ENCODE data around the gene SEMA6B. TPM values are rescaled to one million over a fixed set of nuclear protein-coding genes. Genes with fewer than 3 reads are reported as not detected.

SEMA6B gene
- total RNA-seq, 1 donor from 2014 or later: 8.3 TPM

- no peak for TF ChIP-seq POLR2AphosphoS5 (IDR thresholded peaks at IDR 0.05; ENCODE audit: insufficient read depth in 1 of 2, low read depth in 1 of 2)
- no peak for TF ChIP-seq POLR2A (IDR thresholded peaks at IDR 0.05)
- TF ChIP-seq CTCF (IDR thresholded peaks at IDR 0.05): no peak
- Histone ChIP-seq H3K4me3 (no peak overlapping the region), H3K9me3 (no peaks in the 10 kb centered on the region), H3K27ac (no peak overlapping the region), H3K36me3 (peaks cover 0 to 52% of the 10 kb centered on the region in 2 donors), H3K27me3 (no peaks in the 10 kb centered on the region), H3K4me1 (no peaks in the 10 kb centered on the region)
- DNase-seq (ENCODE audit: extremely low spot score in 2 of 2): no peak
- intact Hi-C loops (cut with DNase I): no loop called here
These were observed 58.5 kb downstream of the SEMA6B start for GRCh38 chr19:4500841-4501591.

- no peak for TF ChIP-seq POLR2AphosphoS5 (IDR thresholded peaks at IDR 0.05; ENCODE audit: insufficient read depth in 1 of 2, low read depth in 1 of 2)
- TF ChIP-seq POLR2A (IDR thresholded peaks at IDR 0.05): no peak
- no peak for TF ChIP-seq CTCF (IDR thresholded peaks at IDR 0.05)
- H3K9me3 ChIP-seq: no peaks in the 10 kb centered on the region
- peaks cover 0 to 54% of the 10 kb centered on the region in 2 donors for H3K36me3 ChIP-seq
- no peak overlapping the region for H3K4me3 ChIP-seq
- DNase-seq (ENCODE audit: extremely low spot score in 2 of 2): no peak
- no peak overlapping the region for H3K27ac ChIP-seq
- intact Hi-C loops (cut with DNase I): no loop called here
- H3K4me1 ChIP-seq: no peaks in the 10 kb centered on the region
- no peaks in the 10 kb centered on the region for H3K27me3 ChIP-seq
These were observed 59.6 kb downstream of the SEMA6B start for GRCh38 chr19:4499855-4500254.

GRCh38 chr19:4499318-4499717 is 60.2 kb downstream of the SEMA6B start:
- Histone ChIP-seq H3K27me3 (no peaks in the 10 kb centered on the region), H3K36me3 (peaks cover 0 to 60% of the 10 kb centered on the region in 2 donors), H3K27ac (no peak overlapping the region), H3K4me3 (no peak overlapping the region), H3K9me3 (no peaks in the 10 kb centered on the region), H3K4me1 (no peaks in the 10 kb centered on the region)
- no peak for DNase-seq (ENCODE audit: extremely low spot score in 2 of 2)
- intact Hi-C loops (cut with DNase I): no loop called here
- no peak for TF ChIP-seq POLR2AphosphoS5 (IDR thresholded peaks at IDR 0.05; ENCODE audit: insufficient read depth in 1 of 2, low read depth in 1 of 2)
- no peak for TF ChIP-seq CTCF (IDR thresholded peaks at IDR 0.05)
- TF ChIP-seq POLR2A (IDR thresholded peaks at IDR 0.05): no peak

- Histone ChIP-seq H3K27ac (no peak overlapping the region), H3K27me3 (no peaks in the 10 kb centered on the region), H3K36me3 (peaks cover 0 to 66% of the 10 kb centered on the region in 2 donors), H3K4me1 (no peaks in the 10 kb centered on the region), H3K9me3 (no peaks in the 10 kb centered on the region), H3K4me3 (no peak overlapping the region)
- DNase-seq (ENCODE audit: extremely low spot score in 2 of 2): no peak
- intact Hi-C loops (cut with DNase I): no loop called here
- no peak for TF ChIP-seq POLR2AphosphoS5 (IDR thresholded peaks at IDR 0.05; ENCODE audit: insufficient read depth in 1 of 2, low read depth in 1 of 2)
- TF ChIP-seq CTCF (IDR thresholded peaks at IDR 0.05): no peak
- TF ChIP-seq POLR2A (IDR thresholded peaks at IDR 0.05): no peak
These were observed 60.8 kb downstream of the SEMA6B start for GRCh38 chr19:4498694-4499093.

GRCh38 chr19:4497770-4498389 is 61.6 kb downstream of the SEMA6B start:
- Histone ChIP-seq H3K9me3 (no peaks in the 10 kb centered on the region), H3K27me3 (no peaks in the 10 kb centered on the region), H3K36me3 (peaks cover 0 to 70% of the 10 kb centered on the region in 2 donors), H3K4me1 (no peaks in the 10 kb centered on the region), H3K27ac (no peak overlapping the region), H3K4me3 (no peak overlapping the region)
- intact Hi-C loops (cut with DNase I): no loop called here
- DNase-seq (ENCODE audit: extremely low spot score in 2 of 2): no peak
- no peak for TF ChIP-seq CTCF (IDR thresholded peaks at IDR 0.05)
- no peak for TF ChIP-seq POLR2A (IDR thresholded peaks at IDR 0.05)
- no peak for TF ChIP-seq POLR2AphosphoS5 (IDR thresholded peaks at IDR 0.05; ENCODE audit: insufficient read depth in 1 of 2, low read depth in 1 of 2)
